Fibroblast of lung (primary cell): ENCODE data around the gene PDZD2. TPM values are rescaled to one million over a fixed set of nuclear protein-coding genes. Genes with fewer than 3 reads are reported as not detected.

Experiments
- DNase-seq, 2 donors: peaks; one replicate each; pipeline versions ENCODE4 v3.0.0 to v3.0.0-alpha.2; 2010; ENCODE audit warnings: low read depth in 2 of 2
- H2AFZ ChIP-seq: 2 replicates; pipeline ENCODE4 v1.5.1; 2012; ENCODE audit warnings: low read length, control low read depth, inconsistent platforms
- H3K27ac ChIP-seq: 2 replicates; pipeline ENCODE4 v1.5.1; 2011; ENCODE audit warnings: low read length, control low read depth; ENCODE audit not compliant: insufficient read depth
- H3K27me3 ChIP-seq: 2 replicates; pipeline ENCODE4 v1.5.1; 2011; ENCODE audit warnings: mild to moderate bottlenecking, low read length; ENCODE audit not compliant: control insufficient read depth, insufficient read depth
- H3K36me3 ChIP-seq: 2 replicates; pipeline ENCODE4 v1.5.1; 2011; ENCODE audit warnings: low read length; ENCODE audit not compliant: control insufficient read depth, insufficient read depth
- H3K4me1 ChIP-seq: 2 replicates; pipeline ENCODE4 v1.5.1; 2011; ENCODE audit warnings: low read length; ENCODE audit not compliant: control insufficient read depth, insufficient read depth; ENCODE audit errors: extremely low read depth
- H3K4me2 ChIP-seq: 2 replicates; pipeline ENCODE4 v1.5.1; 2011; ENCODE audit warnings: low read length, control low read depth; ENCODE audit not compliant: insufficient read depth; ENCODE audit errors: extremely low read depth
- H3K4me3 ChIP-seq, 4 experiments: fragments of 200-600 bp in 1 of 4; sonication (generic) in 1 of 4; replicated peaks in 1 of 4; 2 replicates each; pipeline ENCODE4 v1.5.1; 2011 to 2016; ENCODE audit warnings: low read length in 4 of 4, low read depth in 3 of 4, mild to moderate bottlenecking in 3 of 4, control low read depth in 2 of 4, inconsistent platforms in 1 of 4, mixed read lengths in 1 of 4; ENCODE audit not compliant: insufficient read depth in 1 of 4; ENCODE audit errors: control extremely low read depth in 1 of 4
- H3K79me2 ChIP-seq: 2 replicates; pipeline ENCODE4 v1.5.1; 2012; ENCODE audit warnings: mild to moderate bottlenecking, low read length, inconsistent platforms; ENCODE audit not compliant: control insufficient read depth, insufficient read depth
- H3K9ac ChIP-seq: 2 replicates; pipeline ENCODE4 v1.5.1; 2011; ENCODE audit warnings: mild to moderate bottlenecking, low read length, control low read depth; ENCODE audit not compliant: insufficient read depth
- H3K9me3 ChIP-seq: 2 replicates; pipeline ENCODE4 v1.5.1; 2012; ENCODE audit warnings: low read depth, low read length; ENCODE audit not compliant: control insufficient read depth, insufficient read depth
- H4K20me1 ChIP-seq: 2 replicates; pipeline ENCODE4 v1.5.1; 2011; ENCODE audit warnings: low read length; ENCODE audit not compliant: control insufficient read depth, insufficient read depth; ENCODE audit errors: extremely low read depth
- CTCF ChIP-seq, 2 donors: IDR thresholded peaks in 1 of 2; conservative IDR thresholded peaks in 1 of 2; 1 replicate in 1 of 2; 2 replicates in 1 of 2; pipeline ENCODE4 v1.5.1; 2011 to 2012; ENCODE audit warnings: low read length in 2 of 2, control low read depth in 1 of 2, inconsistent platforms in 1 of 2, low read depth in 1 of 2, mild to moderate bottlenecking in 1 of 2
- EZH2 ChIP-seq: IDR thresholded peaks from 2 replicates; pipeline ENCODE4 v1.5.1; 2012; ENCODE audit warnings: low read length, control low read depth, mild to moderate bottlenecking; ENCODE audit errors: missing control alignments
- polyA plus RNA-seq, 2 donors: library from polyadenylated mRNA; depleted of rRNA in 1 of 2; stranded (reverse) in 1 of 2; unstranded in 1 of 2; fragments of >200 nt; gene quantifications; 2 replicates each; pipeline ENCODE4 v1.2.1, GENCODE V29; 2011 to 2012; ENCODE audit warnings: missing spikeins in 1 of 2
- total RNA-seq: library from RNA; depleted of rRNA; stranded (reverse); fragments of >200 nt; gene quantifications from 2 replicates; pipeline ENCODE4 v1.2.1, GENCODE V29; 2014

Gene PDZD2
- total and polyA plus RNA-seq, 2 donors (not counting 1 experiment from before 2014, with no cell fraction given), result 0.33 to 0.40 TPM

GRCh38 chr5:32061236-32061635, 422.3 kb downstream of the PDZD2 start:
- Histone ChIP-seq H2AFZ (no peak overlapping the region), H3K4me2 (no peak overlapping the region), H3K79me2 (no peaks in the 10 kb centered on the region), H3K9me3 (no peaks in the 10 kb centered on the region), H3K9ac (no peak overlapping the region), H3K27me3 (no peaks in the 10 kb centered on the region), H3K36me3 (no peaks in the 10 kb centered on the region), H4K20me1 (no peaks in the 10 kb centered on the region), H3K27ac (no peak overlapping the region), H3K4me3 (no peak overlapping the region), H3K4me1 (no peaks in the 10 kb centered on the region)
- no peak for TF ChIP-seq EZH2
- TF ChIP-seq CTCF (conservative IDR thresholded peaks at IDR 0.05 in 1 of 2, IDR thresholded peaks at IDR 0.05 in 1 of 2; ENCODE audit: low read depth in 1 of 2, low read length in 2 of 2), result no peak
- no peak for DNase-seq

- DNase-seq, result no peak
- H3K27me3 ChIP-seq, result no peaks in the 10 kb centered on the region
- H3K4me1 ChIP-seq, result no peaks in the 10 kb centered on the region
- no peaks in the 10 kb centered on the region for H3K79me2 ChIP-seq
- H3K27ac ChIP-seq, result no peak overlapping the region
- no peaks in the 10 kb centered on the region for H4K20me1 ChIP-seq
- H3K4me3 ChIP-seq, result no peak overlapping the region
- H3K4me2 ChIP-seq, result no peak overlapping the region
- no peak overlapping the region for H3K9ac ChIP-seq
- no peak overlapping the region for H2AFZ ChIP-seq
- no peak for TF ChIP-seq EZH2
- no peaks in the 10 kb centered on the region for H3K36me3 ChIP-seq
- H3K9me3 ChIP-seq, result no peaks in the 10 kb centered on the region
These were observed 427.5 kb downstream of the PDZD2 start for GRCh38 chr5:32066448-32066847.

- no peak overlapping the region for H3K9ac ChIP-seq
- no peaks in the 10 kb centered on the region for H3K27me3 ChIP-seq
- H3K4me2 ChIP-seq, result no peak overlapping the region
These were observed 429.0 kb downstream of the PDZD2 start for GRCh38 chr5:32067774-32068470.

More at GRCh38 chr5:32067774-32068470, 429.0 kb downstream of the PDZD2 start:
- Histone ChIP-seq H3K79me2 (no peaks in the 10 kb centered on the region), H3K27ac (no peak overlapping the region), H2AFZ (no peak overlapping the region), H3K4me3 (no peak overlapping the region), H3K4me1 (no peaks in the 10 kb centered on the region), H3K9me3 (no peaks in the 10 kb centered on the region), H3K36me3 (no peaks in the 10 kb centered on the region), H4K20me1 (no peaks in the 10 kb centered on the region)
- DNase-seq, result no peak
- TF ChIP-seq CTCF (conservative IDR thresholded peaks at IDR 0.05 in 1 of 2, IDR thresholded peaks at IDR 0.05 in 1 of 2; ENCODE audit: low read depth in 1 of 2, low read length in 2 of 2), result no peak
- no peak for TF ChIP-seq EZH2
